Measurements from ENCODE around the gene PRKCZ.

The PRKCZ gene

DNA sequence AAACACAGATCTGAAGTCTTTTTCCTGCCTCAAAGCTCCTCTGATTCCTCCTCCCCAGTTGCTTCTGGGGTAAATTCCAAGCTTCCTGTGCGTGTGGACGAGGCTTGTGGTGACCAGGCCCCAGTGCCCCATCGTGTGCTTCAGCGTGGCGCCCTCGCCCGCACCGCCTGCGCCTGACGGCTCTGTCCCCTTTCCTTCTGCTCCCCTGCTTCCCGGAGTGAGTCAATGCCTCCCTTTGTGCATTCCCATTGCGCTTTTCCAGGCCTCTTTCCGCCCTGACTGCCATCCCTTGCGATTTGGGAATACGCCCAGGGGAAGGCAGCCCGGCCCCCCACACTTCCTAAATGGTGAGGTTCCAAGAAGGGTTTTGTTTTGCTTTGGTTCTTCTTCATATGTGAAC lies 108.1 kb downstream of the PRKCZ start:
- no peak for DNase-seq (ENCODE audit: low read depth in 2 of 2)

DNA sequence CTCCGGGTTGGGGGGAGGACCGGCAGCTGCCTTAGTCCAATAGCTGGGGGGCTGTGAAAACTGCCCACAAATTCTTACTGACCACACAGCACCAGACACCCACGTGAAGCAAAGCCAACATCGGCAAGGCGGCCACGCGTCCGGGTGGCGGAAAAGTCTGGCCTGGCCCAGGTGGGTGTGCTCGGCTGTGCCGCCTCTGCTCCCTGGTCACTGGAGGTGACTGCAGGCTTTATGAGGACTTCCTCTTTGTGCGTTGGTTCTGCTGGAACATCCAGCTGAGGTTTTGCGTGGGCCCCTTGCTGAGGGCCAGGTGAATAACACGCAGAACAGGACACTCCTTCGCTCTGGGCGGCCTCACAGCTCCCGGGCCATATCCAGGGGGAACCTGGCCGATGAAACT lies 108.9 kb downstream of the PRKCZ start:
- DNase-seq (ENCODE audit: low read depth in 2 of 2), result no peak

DNA sequence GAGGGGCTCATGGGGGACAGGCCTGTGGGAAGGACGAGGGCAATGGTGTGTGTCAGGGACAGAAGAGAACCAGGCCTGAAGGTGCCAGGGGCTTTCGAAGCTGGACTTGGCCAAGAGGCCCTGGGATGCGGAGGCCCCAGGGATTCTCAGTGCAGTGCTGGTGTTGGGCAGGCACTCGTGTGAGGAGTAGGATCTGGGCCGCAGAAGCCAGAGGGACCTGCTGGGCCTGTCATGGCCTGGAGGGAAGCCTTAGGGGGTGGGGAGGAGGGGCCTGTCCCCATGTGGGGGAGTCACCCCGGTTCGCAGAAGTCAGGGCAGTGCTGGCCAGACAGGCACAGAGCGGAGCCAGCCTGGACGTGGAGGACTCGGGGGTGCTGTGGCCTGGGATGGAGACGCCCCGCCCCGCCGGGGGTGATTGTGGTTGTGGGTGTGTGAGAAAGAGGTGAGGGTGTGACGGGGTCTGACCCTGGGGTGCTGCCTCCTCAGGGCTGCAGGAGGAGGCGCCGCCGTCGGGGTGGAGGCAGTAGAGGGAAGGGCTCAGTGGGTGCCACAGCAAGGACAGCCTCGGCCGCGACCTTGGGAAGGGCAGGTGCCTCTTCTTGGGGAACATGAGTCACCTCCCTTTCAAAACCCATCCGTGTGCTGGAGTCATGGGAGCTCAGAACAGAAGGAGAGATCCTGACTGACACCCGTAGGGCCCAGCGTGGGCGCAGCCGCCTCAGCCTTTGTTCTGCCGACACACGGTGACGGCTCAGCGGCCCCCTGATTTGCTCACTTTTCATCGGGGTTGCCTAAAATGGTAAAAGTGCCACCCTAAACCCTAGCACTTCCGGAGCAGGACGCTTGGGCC lies 110.5 kb downstream of the PRKCZ start:
- DNase-seq (ENCODE audit: low read depth in 2 of 2), result no peak

DNA sequence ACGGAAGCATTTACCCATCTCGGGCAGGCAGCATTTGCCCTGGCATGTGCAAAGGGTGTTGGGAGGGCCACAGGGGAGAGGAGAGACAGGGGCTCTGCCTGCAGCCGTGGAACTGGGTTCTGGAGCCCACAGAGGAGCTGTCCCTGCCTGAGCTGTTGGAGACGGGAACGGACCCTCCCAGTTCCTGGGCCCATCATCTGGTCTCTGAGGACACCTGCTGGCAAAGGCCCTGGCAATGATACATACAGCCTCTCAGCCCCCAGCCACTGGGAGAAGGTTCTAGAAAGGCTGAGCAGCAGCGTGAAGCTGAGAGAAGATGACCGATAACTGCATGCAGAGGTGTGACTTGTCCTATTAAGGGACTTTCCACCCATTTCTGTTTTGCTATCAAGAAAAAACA lies 113.0 kb downstream of the PRKCZ start:
- no peak for DNase-seq (ENCODE audit: low read depth in 2 of 2)

DNA sequence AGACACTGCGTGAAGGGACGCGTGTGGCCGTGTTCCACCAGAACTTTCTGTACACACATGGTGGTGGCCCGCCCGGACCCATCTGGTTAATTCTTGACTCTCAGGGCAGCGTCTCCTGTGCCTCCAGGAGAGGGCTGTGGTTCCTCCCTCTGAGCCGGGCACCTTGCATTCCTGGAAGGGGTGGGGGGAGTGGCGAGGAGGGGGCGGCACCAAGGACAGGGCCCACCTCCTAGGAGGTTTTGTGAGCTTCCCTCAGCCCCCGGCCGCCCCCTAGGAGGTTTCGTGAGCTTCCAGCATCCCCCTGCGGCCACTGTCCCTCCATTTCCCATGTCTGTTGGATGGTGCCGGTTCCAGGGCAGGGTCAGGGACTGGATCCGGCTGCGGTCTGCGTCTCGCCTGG lies 115.4 kb downstream of the PRKCZ start:
- no peak for DNase-seq (ENCODE audit: low read depth in 2 of 2)

DNA sequence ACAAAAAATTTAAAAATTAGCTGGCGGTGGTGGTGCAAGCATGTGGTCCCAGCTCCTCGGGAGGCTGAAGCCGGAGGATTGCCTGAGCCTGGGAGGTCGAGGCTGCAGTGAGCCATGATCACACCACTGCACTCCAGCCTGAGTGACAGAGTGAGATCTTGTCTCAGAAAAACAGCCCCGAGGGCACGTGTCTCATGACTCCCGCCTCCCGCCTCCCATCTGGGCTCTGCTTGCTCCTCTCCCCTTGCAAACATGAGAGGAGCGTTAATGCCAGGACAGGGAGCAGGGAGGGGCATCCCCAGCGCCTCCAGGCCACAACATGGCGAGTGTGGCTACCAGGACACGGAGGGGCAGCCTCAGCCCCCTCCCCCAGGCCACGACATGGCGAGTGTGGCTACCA lies 116.0 kb downstream of the PRKCZ start:
- no peak for DNase-seq (ENCODE audit: low read depth in 2 of 2)

DNA sequence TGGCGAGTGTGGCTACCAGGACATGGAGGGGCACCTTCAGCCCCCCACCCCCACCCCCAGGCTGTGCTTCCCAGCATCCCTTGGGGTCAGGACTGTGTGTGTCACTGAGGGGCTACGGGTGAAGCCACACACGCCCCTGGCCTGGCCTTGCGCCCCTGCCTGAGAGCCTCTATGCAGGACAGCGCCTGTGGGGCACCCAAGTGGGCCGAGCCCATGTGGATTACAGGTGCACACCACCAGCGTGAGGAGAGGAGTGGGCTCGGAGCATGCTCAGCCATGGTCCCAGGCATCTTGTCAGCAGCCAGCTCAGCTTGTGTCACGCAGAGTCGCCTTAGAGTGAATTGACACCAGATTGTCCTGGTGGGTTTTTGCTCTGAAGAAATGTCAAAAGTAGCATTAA lies 116.5 kb downstream of the PRKCZ start:
- no peak for DNase-seq (ENCODE audit: low read depth in 2 of 2)

DNA sequence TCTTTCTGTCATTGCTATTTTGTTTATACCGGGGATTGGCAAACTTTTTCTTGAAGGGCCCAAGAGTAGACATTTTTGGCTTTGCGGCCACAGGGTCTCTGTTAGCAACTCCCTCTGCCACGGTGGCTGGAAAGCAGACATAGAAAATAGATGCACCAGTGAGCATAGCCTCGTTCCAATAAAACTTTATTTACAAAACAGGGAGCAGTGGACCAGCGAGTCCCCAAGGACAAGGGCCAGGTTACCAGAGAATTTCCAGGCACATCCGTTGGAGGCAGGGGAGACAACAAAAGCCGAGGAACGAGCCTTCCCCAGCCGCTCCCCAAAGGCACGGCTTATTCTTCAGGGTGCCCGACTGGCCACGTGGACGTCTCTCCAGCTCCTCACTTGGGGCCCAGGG lies 117.9 kb downstream of the PRKCZ start:
- DNase-seq (ENCODE audit: low read depth in 2 of 2), result no peak

DNA sequence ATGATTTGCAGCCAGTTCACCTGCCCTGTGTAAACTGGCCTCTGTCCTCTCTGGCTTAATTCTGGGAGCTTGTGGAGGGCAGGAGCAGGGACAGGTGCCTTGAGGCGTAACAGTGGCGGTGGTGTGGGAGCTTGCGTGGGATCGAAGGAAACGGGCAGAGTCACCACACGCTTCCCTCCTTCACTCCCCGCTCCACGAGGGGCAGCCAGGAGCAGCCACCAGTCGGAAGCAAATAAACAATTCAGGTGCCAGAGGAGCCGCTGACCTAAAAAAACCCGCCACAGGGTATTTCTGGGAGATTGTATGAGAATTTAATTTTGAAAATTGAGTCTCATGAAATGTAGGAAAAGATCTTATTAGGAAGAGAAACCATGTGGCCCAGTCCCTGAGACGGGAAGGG lies 118.3 kb downstream of the PRKCZ start:
- DNase-seq (ENCODE audit: low read depth in 2 of 2), result no peak

DNA sequence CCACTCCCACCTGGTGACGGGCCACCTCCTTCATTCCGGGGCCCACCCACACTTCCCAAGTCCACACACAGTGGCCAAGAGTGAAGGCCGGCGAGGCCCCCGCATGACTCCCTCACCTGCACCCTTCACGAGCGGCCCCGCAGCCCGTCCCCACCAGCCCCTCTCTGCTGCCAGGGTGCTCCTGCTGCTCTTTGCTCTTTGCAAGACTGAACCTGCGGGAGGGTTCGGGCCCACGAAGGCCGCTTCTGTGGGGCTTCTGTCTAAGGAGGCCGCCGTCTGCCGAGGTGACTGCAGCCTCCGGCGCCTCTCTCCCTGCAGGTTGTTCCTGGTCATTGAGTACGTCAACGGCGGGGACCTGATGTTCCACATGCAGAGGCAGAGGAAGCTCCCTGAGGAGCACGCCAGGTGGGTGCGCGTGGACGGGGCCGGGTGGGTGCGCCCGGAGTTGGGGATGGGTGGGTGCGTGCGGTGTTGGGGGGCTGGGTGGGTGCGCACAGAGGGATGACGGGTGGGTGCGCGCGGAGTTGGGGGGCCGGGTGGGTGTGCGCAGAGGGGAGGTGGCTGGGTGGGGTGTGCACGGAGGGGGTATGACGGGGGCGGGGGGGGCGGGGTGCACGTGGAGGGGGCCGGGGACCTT lies 119.1 kb downstream of the PRKCZ start:
- no peak for DNase-seq (ENCODE audit: low read depth in 2 of 2)

DNA sequence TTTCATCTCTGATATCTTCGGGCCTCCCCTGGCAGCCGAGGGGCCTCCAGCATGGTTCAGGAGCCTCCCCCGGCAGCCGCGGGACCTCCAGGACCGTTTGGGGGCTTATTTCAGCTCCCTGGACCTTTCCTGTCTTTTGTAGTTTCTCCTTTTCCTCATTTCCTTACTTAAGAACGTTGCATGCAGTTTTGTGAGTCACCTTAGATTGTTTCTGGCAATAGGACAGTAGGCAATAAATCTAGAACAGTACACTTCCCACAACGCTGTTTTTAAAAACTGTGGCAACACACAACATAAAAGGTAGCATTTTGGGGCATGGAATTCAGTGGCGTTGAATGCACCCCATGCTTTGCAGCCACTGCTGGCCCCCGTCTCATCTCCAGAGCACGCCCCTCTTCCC lies 120.0 kb downstream of the PRKCZ start:
- no peak for DNase-seq (ENCODE audit: low read depth in 2 of 2)

DNA sequence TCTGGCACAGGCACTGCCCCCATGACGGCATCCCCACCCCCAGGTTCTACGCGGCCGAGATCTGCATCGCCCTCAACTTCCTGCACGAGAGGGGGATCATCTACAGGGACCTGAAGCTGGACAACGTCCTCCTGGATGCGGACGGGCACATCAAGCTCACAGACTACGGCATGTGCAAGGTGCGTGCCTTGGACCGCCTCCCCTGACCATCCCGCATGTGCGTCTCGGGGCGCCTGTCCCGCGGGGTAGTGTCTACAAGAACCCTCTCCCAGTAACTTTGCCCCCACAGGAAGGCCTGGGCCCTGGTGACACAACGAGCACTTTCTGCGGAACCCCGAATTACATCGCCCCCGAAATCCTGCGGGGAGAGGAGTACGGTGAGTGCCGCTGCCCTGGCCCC lies 121.8 kb downstream of the PRKCZ start:
- no peak for DNase-seq (ENCODE audit: low read depth in 2 of 2)

DNA sequence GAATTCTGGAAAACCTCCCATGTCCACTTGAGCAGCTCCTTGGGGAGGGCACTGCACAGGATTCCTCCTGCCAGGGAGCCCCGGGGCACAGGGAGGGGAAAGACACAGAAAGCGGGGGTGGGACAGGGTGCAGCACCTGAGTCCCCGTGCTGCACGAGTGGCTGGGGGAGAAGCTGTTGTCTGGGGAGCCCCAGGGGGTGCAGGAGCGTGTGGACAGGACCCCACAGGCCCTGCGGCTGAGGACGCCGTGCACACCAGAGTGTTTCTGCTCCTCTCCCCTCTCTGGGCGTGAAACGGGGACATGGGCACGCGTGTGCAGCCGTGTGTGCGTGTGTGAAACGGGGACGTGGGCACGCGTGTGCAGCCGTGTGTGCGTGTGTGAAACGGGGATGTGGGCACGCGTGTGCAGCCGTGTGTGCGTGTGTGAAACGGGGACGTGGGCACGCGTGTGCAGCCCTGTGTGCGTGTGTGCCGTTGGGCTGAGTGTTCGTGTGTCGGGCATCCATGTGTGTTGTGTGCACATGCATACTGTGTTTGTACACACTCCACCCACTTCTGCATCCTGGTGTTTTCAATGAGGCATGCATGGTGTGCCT lies 122.4 kb downstream of the PRKCZ start:
- DNase-seq (ENCODE audit: low read depth in 2 of 2), result no peak

DNA sequence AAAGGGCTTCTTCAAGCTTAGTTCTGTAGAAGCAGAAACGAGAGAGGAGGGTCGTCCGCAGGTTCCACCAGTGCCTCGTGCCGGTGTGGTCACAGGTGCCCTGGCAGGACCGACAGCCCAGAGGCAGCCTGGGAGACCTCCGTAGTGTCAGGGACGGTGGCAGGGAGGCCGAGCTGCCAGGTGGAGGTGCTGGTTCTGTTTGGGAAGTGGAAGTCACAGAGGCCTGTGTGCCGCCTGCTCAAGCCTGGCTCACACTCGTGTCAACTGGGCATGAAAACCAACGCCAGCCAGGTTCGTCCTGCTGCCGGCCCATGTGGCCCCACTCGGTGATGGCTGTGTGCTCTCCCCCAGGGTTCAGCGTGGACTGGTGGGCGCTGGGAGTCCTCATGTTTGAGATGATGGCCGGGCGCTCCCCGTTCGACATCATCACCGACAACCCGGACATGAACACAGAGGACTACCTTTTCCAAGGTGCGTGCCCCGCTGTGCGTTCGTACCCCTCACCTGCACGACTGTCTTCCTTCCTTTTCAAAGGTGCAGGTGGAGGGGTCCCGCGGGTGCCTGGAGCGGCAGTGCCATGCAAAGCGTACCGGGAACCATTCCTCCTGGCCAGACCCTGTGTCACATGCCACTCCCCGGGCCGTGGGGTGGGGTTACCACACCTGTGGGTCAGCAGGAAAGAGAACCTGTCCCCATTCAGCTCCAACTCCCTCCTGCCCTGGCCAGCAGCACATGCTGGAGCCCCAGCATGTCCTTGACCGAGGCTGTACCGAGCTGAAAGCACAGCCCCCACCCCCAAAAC lies 123.5 kb downstream of the PRKCZ start:
- DNase-seq (ENCODE audit: low read depth in 2 of 2), result no peak

DNA sequence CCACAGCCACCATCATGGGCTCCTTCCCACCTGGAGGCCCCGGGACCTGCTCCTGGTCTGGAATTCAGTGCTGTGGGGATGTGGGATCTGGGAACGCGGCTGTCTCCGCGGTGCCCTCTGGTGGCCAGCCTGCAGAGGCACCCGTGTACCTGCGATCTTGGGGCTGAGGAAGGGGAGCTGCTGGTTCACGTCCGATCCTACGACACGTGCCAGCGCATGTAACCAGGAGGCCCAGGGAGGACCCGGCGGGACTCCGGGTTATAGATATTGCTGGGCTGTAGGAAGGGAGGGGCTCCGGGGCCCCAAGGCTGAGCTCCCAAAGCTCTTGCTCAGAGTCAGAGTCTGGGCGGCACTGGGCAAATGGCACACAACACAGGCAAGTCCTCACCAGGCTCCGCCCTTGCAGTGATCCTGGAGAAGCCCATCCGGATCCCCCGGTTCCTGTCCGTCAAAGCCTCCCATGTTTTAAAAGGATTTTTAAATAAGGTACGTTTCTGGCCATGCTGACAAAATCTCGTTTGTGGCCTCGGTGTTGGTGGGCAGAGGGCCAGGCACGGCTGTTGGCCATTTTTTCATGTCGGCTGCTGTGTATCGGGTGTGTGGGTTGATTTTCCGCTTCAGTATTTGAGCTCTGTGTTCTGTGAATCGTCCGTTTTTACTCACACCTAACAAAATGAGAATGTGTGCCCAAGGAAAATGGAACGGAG lies 124.3 kb downstream of the PRKCZ start:
- peak in 1 of 2 experiments; percentile 44 for DNase-seq (ENCODE audit: low read depth in 2 of 2)

DNA sequence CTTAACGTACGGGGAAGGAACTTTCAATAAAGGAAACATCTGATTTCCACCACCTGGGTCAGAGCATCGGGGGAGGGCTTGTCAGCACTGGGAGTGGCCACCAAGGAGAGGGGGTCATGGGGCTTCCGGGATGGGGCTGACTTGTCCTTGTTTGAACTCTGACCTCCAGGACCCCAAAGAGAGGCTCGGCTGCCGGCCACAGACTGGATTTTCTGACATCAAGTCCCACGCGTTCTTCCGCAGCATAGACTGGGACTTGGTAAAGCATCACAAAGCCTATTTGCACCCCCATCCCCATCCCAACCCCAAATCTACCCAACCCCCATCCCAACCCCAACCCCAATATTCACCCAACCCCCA lies 124.8 kb downstream of the PRKCZ start:
- DNase-seq (ENCODE audit: low read depth in 2 of 2), result no peak

DNA sequence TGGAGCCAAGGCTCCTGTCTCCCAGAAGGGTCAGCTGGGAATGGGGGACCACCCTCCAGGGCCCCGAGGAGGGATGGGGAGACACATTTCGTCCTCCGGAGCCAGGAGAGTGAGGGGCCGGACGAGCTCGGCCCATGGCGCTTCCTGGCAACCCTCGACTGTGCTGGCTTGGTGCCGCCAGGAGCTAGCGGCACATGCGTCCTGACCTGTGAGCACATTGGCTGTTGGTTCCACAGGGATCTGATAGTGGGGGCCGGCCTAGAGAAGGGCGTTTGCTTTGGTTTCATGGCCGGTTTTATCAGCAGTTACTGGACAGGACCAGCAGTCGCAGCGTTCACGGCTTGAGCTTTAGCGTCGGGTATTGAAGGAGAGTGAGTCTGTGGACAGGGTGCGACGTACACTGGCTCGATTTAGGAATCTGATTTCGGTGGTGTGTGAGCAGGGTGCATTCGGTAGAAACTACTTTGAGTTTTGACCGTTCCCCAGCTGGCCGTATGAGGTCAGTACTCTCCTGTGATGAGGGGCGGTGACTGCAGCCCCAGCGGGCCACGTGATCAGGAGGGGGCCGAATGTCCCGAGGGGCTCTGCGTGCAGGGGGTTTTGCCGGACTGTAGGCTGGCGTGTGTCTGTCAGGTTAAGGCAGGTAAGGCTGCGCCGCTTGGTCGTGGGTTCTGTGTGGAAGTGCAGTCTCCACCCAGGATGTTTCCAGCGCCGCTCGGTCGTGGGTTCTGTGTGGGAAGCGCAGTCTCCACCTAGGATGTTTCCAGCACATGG lies 125.7 kb downstream of the PRKCZ start:
- DNase-seq (ENCODE audit: low read depth in 2 of 2), result no peak

DNA sequence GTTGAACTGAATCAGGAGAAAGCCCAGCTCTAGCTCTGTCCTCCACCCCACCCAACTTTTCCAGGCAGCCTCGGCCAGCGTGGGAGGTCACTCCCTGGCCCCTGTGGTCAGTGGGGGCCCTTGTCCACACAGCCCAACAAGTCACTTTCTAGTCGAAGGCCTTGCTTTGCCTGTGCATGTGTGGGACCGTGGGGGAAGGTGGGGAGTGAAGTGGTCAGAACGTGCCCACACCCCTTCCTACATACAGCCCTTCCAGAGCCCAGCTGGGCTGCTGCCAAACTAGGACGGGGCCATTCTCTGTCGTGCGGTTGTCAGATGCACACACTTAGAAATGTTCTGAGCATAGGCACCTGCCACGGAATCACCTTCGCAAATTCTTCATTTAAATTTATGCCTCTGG lies 126.4 kb downstream of the PRKCZ start:
- DNase-seq (ENCODE audit: low read depth in 2 of 2), result no peak

DNA sequence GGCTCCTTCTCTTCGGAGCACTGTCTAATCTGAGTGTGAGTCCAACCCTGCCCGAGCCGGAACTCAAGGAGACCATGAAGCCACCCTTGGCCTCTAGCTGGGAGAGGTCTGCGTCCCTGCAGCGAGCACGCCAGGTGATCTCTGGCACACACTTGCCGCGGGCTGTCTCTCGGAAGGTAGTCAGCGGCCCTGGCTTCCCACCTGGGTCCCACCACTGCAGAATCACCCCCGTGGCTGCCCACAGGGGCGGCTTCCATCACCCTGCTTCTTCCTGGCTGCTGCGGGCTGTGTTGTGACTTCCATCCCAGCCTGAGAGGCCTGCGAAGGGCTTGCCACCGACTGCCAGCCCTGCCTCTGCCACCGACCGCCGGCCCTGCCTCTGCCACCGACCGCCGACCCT lies 127.3 kb downstream of the PRKCZ start:
- DNase-seq (ENCODE audit: low read depth in 2 of 2), result no peak

DNA sequence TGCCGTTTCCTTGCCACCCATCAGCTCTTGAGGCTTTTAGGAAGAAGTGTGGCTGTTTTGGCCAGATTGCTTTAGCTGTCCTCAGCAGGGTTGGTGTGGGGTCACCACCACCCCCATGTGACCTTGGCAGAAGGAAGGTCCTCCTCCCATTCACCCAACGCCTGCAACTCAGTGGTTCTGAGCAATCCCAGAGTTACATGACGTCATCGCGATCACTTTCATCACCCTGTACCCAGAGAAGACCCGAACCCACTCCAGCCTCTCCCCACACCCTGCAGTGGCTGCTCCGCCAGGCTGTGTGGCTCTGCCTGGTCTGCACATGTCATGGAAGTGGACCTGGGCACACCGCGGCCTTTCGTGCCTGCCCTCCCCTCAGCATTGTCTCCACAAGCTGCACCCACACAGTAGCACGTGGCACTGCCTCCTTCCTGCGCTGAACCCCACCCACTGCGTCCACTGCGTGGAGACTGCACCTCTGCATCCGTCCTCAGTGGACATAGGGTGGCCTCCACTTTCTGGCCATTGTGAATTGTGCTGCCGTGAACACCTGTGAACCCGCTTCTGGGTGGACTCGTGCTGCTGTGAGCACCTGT lies 127.8 kb downstream of the PRKCZ start:
- no peak for DNase-seq (ENCODE audit: low read depth in 2 of 2)

DNA sequence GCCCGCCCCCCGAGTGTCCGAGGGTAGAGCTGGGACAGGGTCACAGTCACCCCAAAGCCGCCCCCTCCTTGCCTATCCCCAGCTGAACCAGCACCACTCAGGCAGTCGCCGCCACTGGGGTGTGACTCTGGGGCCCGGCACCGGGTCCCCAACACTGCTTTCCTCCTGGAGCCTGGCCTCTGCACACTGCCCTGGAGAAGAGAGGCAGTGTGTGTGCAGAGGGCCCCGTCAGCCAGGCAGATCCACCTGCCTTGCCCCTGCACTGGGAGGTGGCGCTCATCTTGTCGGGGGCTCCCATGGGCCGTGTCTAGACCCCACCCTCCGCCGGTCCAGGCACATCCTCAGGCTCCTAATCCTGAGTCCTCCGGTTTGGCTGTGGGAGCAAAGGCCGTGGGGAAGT lies 128.7 kb downstream of the PRKCZ start:
- DNase-seq (ENCODE audit: low read depth in 2 of 2), result no peak

Data from stimulated activated CD4-positive, alpha-beta T cell treated with anti-CD3 and anti-CD28 coated beads, Interleukin-12 subunit alpha, Interleukin-12 subunit beta, amount 100 ng/mL, for 24 hours (primary cell).